Measurements from ENCODE around the gene MTF1.

MTF1 gene

DNA sequence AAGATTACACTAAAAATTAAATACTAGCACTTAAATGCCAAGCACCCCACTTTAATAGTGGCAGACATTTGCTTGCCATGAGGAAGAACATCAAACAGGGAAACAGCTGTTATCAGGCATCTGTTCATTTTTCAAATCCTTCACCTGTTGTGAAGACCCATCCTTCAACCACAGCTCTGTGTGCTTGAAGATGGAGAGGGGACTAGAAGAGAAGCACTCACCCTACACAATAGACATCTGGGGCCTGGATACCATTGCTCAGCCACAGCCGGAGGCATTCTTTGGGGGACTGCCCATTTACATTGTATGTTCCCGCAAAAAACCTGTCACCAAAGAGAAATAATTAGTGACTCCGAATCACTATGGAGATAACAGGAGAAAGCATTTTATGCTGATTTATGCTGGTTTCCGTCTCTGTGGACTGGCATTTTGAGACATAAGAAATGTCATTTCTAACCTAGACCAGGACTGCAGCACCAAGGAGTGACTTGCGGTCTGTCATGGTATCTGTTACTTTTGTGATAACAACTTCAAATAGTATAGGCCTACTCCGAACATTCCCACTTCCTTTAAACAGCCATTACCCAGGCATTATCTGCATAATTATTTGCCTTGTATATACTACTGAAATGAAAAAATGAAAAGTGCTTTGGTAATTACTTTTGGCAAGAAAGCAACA is 28.8 kb upstream of the MTF1 start:
- Histone ChIP-seq H3K36me3 (ENCODE audit: control insufficient read depth, insufficient read depth, low read length) (peaks cover 28% of the 10 kb centered on the region), H3K27me3 (replicated peaks; ENCODE audit: control insufficient read depth, insufficient read depth, low read length) (no peaks in the 10 kb centered on the region), H3K4me3 (replicated peaks; ENCODE audit: low read depth, low read length) (no peak overlapping the region)
- TF ChIP-seq, protein P1, sequence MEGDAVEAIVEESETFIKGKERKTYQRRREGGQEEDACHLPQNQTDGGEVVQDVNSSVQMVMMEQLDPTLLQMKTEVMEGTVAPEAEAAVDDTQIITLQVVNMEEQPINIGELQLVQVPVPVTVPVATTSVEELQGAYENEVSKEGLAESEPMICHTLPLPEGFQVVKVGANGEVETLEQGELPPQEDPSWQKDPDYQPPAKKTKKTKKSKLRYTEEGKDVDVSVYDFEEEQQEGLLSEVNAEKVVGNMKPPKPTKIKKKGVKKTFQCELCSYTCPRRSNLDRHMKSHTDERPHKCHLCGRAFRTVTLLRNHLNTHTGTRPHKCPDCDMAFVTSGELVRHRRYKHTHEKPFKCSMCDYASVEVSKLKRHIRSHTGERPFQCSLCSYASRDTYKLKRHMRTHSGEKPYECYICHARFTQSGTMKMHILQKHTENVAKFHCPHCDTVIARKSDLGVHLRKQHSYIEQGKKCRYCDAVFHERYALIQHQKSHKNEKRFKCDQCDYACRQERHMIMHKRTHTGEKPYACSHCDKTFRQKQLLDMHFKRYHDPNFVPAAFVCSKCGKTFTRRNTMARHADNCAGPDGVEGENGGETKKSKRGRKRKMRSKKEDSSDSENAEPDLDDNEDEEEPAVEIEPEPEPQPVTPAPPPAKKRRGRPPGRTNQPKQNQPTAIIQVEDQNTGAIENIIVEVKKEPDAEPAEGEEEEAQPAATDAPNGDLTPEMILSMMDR (IDR thresholded peaks at IDR 0.05; ENCODE audit: insufficient read depth, low read length, poor library complexity, severe bottlenecking), result no peak
- DNase-seq (ENCODE audit: extremely low read depth, insufficient read length), result no peak

DNA sequence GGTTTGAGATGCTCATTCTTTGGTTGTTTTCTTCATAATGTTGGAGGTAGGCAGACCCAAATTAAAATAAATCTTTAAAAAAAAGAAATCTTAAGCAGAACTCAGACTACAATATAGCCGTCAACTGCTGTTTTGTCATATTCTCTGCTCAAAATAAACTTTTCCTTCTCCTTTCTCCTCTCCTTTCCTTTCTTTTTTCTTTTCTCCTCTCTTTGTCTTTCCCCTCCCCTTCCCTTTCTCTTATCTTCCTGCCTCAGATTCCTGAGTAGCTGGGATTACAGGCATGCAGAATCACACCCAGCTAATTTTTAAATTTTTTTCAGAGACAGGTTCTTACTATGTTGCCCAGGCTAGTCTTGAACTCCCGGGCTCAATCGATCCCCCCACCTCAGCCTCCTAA is 24.8 kb upstream of the MTF1 start:
- DNase-seq (ENCODE audit: extremely low read depth, insufficient read length), result no peak
- H3K27me3 ChIP-seq (replicated peaks; ENCODE audit: control insufficient read depth, insufficient read depth, low read length), result no peaks in the 10 kb centered on the region
- H3K36me3 ChIP-seq (ENCODE audit: control insufficient read depth, insufficient read depth, low read length), result peaks cover 33% of the 10 kb centered on the region
- TF ChIP-seq, protein P1 (IDR thresholded peaks at IDR 0.05; ENCODE audit: insufficient read depth, low read length, poor library complexity, severe bottlenecking), result no peak
- no peak overlapping the region for H3K4me3 ChIP-seq (replicated peaks; ENCODE audit: low read depth, low read length)

DNA sequence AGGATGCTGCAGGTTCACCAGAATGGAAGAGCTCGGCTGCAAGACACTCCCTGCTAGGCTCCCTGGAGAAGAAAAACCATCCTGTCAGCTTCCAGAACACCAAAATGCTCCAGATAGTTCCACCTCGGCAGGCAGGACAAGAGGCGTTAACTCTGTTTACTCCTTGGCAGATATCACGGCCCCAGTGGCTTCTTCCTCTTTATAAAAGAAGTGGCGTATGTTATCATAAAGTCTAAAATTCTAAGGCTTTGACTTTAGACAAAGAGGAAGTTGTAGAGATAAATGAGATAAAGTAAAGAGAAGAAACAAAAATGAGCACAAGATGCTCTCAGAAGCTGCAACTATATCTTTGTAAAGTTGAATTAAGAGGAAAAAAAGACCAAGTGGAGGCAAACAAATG is 24.3 kb upstream of the MTF1 start:
- DNase-seq (ENCODE audit: extremely low read depth, insufficient read length), result no peak
- TF ChIP-seq, protein P1 (IDR thresholded peaks at IDR 0.05; ENCODE audit: insufficient read depth, low read length, poor library complexity, severe bottlenecking), result no peak
- Histone ChIP-seq H3K27me3 (replicated peaks; ENCODE audit: control insufficient read depth, insufficient read depth, low read length) (no peaks in the 10 kb centered on the region), H3K4me3 (replicated peaks; ENCODE audit: low read depth, low read length) (no peak overlapping the region), H3K36me3 (ENCODE audit: control insufficient read depth, insufficient read depth, low read length) (peaks cover 33% of the 10 kb centered on the region)

DNA sequence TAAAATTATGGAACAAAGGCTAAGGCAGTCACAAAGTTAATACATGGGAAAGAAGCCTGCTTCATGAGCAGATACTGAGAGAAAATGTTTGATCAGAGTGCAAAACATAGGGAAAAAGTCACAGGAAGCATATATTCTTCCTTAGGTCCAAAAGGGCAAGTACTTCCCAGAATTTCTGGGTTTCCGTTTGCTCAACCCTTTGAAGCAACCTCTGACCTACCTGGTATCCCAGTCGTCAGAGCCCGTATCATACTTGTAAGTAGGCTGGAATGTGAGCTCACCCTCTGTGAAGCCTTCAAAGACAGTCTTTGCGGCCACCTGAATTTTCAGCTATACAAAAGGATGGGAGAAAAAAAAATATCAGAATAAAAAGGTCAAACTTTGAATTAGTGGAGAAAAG is 20.5 kb upstream of the MTF1 start:
- no peaks in the 10 kb centered on the region for H3K27me3 ChIP-seq (replicated peaks; ENCODE audit: control insufficient read depth, insufficient read depth, low read length)
- no peak for DNase-seq (ENCODE audit: extremely low read depth, insufficient read length)
- no peak overlapping the region for H3K4me3 ChIP-seq (replicated peaks; ENCODE audit: low read depth, low read length)
- TF ChIP-seq, protein P1 (IDR thresholded peaks at IDR 0.05; ENCODE audit: insufficient read depth, low read length, poor library complexity, severe bottlenecking), result no peak
- peaks cover 27% of the 10 kb centered on the region for H3K36me3 ChIP-seq (ENCODE audit: control insufficient read depth, insufficient read depth, low read length)

DNA sequence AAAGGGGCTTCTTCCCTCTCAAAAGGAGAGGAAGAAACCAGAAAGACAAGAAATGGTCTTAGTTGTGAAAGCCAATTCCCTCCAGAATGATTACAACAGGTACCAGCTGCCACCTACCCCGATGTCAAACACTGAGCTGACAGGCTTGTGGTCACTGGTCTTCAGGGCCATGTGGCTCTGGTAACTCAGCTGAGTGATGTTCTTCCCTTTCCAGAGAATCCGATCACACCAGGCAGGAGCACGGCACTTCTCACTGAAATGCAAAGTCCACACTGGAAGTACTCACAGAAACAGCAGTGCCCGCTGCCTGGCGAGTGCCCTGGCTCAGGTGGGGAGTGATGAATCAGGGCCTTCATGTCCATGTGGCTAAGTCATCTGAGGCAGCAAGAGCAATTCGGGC is 18.7 kb upstream of the MTF1 start:
- Histone ChIP-seq H3K27me3 (replicated peaks; ENCODE audit: control insufficient read depth, insufficient read depth, low read length) (no peaks in the 10 kb centered on the region), H3K36me3 (ENCODE audit: control insufficient read depth, insufficient read depth, low read length) (peaks cover 22% of the 10 kb centered on the region)
- TF ChIP-seq, protein P1 (IDR thresholded peaks at IDR 0.05; ENCODE audit: insufficient read depth, low read length, poor library complexity, severe bottlenecking), result no peak

DNA sequence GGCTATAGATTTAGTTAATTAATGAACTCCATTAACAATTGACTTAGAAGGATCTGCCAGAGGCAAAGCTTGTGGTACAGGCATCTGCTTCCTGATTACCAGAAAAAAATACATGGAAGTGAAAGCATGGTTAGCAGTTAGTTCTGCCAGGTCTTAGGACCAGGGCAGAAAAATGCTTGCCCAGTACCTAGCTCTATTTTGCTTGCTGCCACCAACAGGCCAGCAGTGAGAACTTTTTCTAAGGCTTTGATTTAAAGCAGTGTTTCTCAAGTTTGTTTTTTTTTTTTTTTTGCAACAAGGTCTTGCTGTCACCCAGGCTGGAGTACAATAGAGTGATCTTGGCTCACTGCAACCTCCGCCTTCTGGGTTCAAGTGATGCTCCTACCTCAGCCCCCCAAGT is 16.4 kb upstream of the MTF1 start:
- TF ChIP-seq, protein P1 (IDR thresholded peaks at IDR 0.05; ENCODE audit: insufficient read depth, low read length, poor library complexity, severe bottlenecking), result peak; percentile 22
- Histone ChIP-seq H3K4me3 (replicated peaks; ENCODE audit: low read depth, low read length) (no peak overlapping the region), H3K27me3 (replicated peaks; ENCODE audit: control insufficient read depth, insufficient read depth, low read length) (no peaks in the 10 kb centered on the region), H3K36me3 (ENCODE audit: control insufficient read depth, insufficient read depth, low read length) (peaks cover 20% of the 10 kb centered on the region)
- DNase-seq (ENCODE audit: extremely low read depth, insufficient read length), result no peak

More for the DNA sequence above, 18.7 kb upstream of the MTF1 start:
- DNase-seq (ENCODE audit: extremely low read depth, insufficient read length), result no peak
- no peak overlapping the region for H3K4me3 ChIP-seq (replicated peaks; ENCODE audit: low read depth, low read length)
